ENCODE results near the gene TBC1D2. TPM values are rescaled to one million over a fixed set of nuclear protein-coding genes. Genes with fewer than 3 reads are reported as not detected.

Gene TBC1D2
- total and polyA plus RNA-seq, 2 of the 13 experiments (the other 11 are each of a cell fraction or from before 2014, with no cell fraction given), result 2.0 to 2.8 TPM

DNA sequence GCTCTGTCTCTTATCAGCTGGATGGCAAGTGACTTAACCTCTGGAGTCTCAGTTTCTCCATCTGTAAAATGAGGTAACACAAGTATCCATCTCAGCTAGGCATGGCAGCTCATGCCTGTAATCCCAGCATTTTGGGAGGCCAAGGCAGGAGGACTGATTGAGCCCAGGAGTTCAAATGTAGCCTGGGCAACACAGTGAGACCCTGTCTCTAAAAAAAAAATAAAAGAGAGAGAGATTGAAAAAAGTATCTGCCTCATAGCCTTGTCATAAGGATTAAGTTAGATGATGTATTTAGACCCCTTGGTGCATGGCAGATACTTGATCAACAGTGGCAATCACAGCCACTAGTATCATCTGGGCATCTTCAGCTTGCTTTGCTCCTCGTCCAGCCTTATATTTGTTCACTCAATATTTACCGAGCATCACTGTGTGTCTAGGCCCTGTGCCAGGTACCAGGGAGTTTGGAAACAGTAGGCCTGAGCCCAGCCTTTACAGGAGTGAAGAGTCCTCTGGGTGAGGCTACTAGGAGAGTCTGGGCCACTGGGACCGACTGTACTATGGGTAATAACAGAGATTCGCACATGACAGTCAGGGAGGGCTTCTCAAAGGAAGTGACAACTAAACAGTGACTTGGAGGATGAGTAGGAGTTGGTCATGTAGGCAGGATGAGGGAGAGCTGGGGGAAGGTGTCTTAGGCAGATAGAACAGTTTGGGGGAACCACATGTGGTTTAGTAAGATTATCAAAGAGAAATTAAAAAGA is 97.2 kb downstream of the TBC1D2 start (continued):
- TF ChIP-seq NAIF1 (CRISPR knock-in tag; IDR thresholded peaks at IDR 0.05; ENCODE audit: borderline replicate concordance) (no peak), TCF12 (IDR thresholded peaks at IDR 0.05) (no peak), TCF12 (CRISPR knock-in tag; IDR thresholded peaks at IDR 0.05) (no peak), ZFP62 (CRISPR knock-in tag; IDR thresholded peaks at IDR 0.05) (no peak), IRX3 (CRISPR knock-in tag; IDR thresholded peaks at IDR 0.05; ENCODE audit: borderline replicate concordance, low read depth) (no peak), ZNF607 (CRISPR knock-in tag; IDR thresholded peaks at IDR 0.05; ENCODE audit: borderline replicate concordance) (no peak), SRF (IDR thresholded peaks at IDR 0.05; ENCODE audit: low read depth, low read length) (no peak), ZNF143 (CRISPR knock-in tag; IDR thresholded peaks at IDR 0.05) (peak; percentile 46; the same call in 1 of the 2 replicates), ZNF629 (CRISPR knock-in tag; conservative IDR thresholded peaks at IDR 0.05) (no peak), ZBTB7B (CRISPR knock-in tag; IDR thresholded peaks at IDR 0.05) (peak; percentile 56; the same call in 1 of the 2 replicates), U2AF2 (IDR thresholded peaks at IDR 0.05; ENCODE audit: low read depth, low read length) (no peak), WIZ (CRISPR knock-in tag; IDR thresholded peaks at IDR 0.05) (no peak), ZNF547 (CRISPR knock-in tag; IDR thresholded peaks at IDR 0.05) (no peak), NR1H2 (CRISPR knock-in tag; IDR thresholded peaks at IDR 0.05; ENCODE audit: borderline replicate concordance, low read depth) (no peak), SATB2 (CRISPR knock-in tag; IDR thresholded peaks at IDR 0.05) (no peak), PCBP2 (optimal IDR thresholded peaks at IDR 0.05; ENCODE audit: low read depth, low read length, poor library complexity, severe bottlenecking) (no peak)
- TF ChIP-seq, protein P1, sequence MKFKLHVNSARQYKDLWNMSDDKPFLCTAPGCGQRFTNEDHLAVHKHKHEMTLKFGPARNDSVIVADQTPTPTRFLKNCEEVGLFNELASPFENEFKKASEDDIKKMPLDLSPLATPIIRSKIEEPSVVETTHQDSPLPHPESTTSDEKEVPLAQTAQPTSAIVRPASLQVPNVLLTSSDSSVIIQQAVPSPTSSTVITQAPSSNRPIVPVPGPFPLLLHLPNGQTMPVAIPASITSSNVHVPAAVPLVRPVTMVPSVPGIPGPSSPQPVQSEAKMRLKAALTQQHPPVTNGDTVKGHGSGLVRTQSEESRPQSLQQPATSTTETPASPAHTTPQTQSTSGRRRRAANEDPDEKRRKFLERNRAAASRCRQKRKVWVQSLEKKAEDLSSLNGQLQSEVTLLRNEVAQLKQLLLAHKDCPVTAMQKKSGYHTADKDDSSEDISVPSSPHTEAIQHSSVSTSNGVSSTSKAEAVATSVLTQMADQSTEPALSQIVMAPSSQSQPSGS (CRISPR knock-in tag; IDR thresholded peaks at IDR 0.05), result peak; percentile 61; the same call in 1 of the 2 replicates
- TF ChIP-seq, protein P2, sequence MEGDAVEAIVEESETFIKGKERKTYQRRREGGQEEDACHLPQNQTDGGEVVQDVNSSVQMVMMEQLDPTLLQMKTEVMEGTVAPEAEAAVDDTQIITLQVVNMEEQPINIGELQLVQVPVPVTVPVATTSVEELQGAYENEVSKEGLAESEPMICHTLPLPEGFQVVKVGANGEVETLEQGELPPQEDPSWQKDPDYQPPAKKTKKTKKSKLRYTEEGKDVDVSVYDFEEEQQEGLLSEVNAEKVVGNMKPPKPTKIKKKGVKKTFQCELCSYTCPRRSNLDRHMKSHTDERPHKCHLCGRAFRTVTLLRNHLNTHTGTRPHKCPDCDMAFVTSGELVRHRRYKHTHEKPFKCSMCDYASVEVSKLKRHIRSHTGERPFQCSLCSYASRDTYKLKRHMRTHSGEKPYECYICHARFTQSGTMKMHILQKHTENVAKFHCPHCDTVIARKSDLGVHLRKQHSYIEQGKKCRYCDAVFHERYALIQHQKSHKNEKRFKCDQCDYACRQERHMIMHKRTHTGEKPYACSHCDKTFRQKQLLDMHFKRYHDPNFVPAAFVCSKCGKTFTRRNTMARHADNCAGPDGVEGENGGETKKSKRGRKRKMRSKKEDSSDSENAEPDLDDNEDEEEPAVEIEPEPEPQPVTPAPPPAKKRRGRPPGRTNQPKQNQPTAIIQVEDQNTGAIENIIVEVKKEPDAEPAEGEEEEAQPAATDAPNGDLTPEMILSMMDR (CRISPR knock-in tag; IDR thresholded peaks at IDR 0.05), result no peak
- TF ChIP-seq, protein P3, sequence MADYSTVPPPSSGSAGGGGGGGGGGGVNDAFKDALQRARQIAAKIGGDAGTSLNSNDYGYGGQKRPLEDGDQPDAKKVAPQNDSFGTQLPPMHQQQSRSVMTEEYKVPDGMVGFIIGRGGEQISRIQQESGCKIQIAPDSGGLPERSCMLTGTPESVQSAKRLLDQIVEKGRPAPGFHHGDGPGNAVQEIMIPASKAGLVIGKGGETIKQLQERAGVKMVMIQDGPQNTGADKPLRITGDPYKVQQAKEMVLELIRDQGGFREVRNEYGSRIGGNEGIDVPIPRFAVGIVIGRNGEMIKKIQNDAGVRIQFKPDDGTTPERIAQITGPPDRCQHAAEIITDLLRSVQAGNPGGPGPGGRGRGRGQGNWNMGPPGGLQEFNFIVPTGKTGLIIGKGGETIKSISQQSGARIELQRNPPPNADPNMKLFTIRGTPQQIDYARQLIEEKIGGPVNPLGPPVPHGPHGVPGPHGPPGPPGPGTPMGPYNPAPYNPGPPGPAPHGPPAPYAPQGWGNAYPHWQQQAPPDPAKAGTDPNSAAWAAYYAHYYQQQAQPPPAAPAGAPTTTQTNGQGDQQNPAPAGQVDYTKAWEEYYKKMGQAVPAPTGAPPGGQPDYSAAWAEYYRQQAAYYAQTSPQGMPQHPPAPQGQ (CRISPR knock-in tag; IDR thresholded peaks at IDR 0.05; ENCODE audit: borderline replicate concordance), result no peak
- TF ChIP-seq, protein P4, sequence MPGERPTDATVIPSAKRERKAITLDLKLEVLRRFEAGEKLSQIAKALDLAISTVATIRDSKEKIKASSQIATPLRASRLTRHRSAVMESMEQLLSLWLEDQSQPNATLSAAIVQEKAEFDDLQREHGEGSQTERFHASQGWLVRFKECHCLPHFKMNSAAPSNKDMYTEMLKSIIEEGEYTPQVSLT (CRISPR knock-in tag; IDR thresholded peaks at IDR 0.05; ENCODE audit: borderline replicate concordance, low read depth), result no peak
- TF ChIP-seq, protein P5, sequence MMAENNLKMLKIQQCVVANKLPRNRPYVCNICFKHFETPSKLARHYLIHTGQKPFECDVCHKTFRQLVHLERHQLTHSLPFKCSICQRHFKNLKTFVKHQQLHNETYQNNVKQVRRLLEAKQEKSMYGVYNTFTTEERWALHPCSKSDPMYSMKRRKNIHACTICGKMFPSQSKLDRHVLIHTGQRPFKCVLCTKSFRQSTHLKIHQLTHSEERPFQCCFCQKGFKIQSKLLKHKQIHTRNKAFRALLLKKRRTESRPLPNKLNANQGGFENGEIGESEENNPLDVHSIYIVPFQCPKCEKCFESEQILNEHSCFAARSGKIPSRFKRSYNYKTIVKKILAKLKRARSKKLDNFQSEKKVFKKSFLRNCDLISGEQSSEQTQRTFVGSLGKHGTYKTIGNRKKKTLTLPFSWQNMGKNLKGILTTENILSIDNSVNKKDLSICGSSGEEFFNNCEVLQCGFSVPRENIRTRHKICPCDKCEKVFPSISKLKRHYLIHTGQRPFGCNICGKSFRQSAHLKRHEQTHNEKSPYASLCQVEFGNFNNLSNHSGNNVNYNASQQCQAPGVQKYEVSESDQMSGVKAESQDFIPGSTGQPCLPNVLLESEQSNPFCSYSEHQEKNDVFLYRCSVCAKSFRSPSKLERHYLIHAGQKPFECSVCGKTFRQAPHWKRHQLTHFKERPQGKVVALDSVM (CRISPR knock-in tag; IDR thresholded peaks at IDR 0.05), result peak; percentile 81

All from HepG2 (cell line).